GM12891 (cell line): Measurements from ENCODE around the gene SIRPG.

Experiments used
- POLR2A ChIP-seq: IDR thresholded peaks from 2 replicates; pipeline ENCODE4 v1.6.1; 2011; ENCODE audit warnings: low read depth, low read length, control low read depth
- POLR2AphosphoS5 ChIP-seq: IDR thresholded peaks from 2 replicates; pipeline ENCODE4 v1.6.1; 2011; ENCODE audit warnings: low read depth, low read length, control low read depth
- SPI1 ChIP-seq: IDR thresholded peaks from 2 replicates; pipeline ENCODE4 v1.6.1; 2011; ENCODE audit warnings: low read depth, low read length, control low read depth
- TAF1 ChIP-seq: IDR thresholded peaks from 2 replicates; pipeline ENCODE4 v1.6.1; 2011; ENCODE audit warnings: low read depth, low read length, control low read depth

- TF ChIP-seq POLR2AphosphoS5 (no peak), POLR2A (no peak), SPI1 (no peak), TAF1 (no peak)
Measured at GRCh38 chr20:1693427-1693826, 35.8 kb upstream of the SIRPG start.
